IMR-90 (cell line): ENCODE data around the gene KLHL30. TPM values are rescaled to one million over a fixed set of nuclear protein-coding genes. Genes with fewer than 3 reads are reported as not detected.

Source experiments
- ATAC-seq: fragments of 200-7000 bp; cut with Tn5 transposase; 2 replicates; pipeline ENCODE4 v1.9.1; 2020; ENCODE audit warnings: low read depth, mild to moderate bottlenecking, moderate library complexity
- BruUV-seq: library from RNA; stranded (reverse); fragments of 400-500 nt; replicated peaks from 2 replicates; lab custom pipeline; 2021; lab: Mats Ljungman, UMichigan
- CTCF ChIA-PET: fragments of 300-600 bp; formaldehyde crosslinking; extraction: SDS; loops from one replicate; lab custom pipeline; 2021; ENCODE audit warnings: antibody characterized with exemption; lab: Yijun Ruan, JAX
- POLR2A ChIA-PET: fragments of 300-600 bp; sonication (Branson Sonifier 250); formaldehyde crosslinking; loops from one replicate; lab custom pipeline; 2022; ENCODE audit warnings: antibody characterized with exemption; ENCODE audit not compliant: unreplicated experiment; lab: Charles Lee
- DNase-seq: peaks from one replicate; pipeline ENCODE4 v3.0.0; 2013
- H2AFZ ChIP-seq: replicated peaks from 2 replicates; pipeline ENCODE3; 2013; ENCODE audit warnings: low read length, mild to moderate bottlenecking; ENCODE audit not compliant: poor library complexity
- H2AK5ac ChIP-seq: 2 replicates; pipeline ENCODE4 v1.6.1; 2013; ENCODE audit warnings: low read depth, low read length, inconsistent platforms
- H2AK9ac ChIP-seq: replicated peaks from 2 replicates; pipeline ENCODE3; 2013; ENCODE audit warnings: mild to moderate bottlenecking, low read depth, low read length, moderate library complexity; ENCODE audit not compliant: poor library complexity
- H2BK120ac ChIP-seq: 2 replicates; pipeline ENCODE4 v1.6.1; 2013; ENCODE audit warnings: low read depth, low read length, inconsistent platforms
- H2BK15ac ChIP-seq: 3 replicates; pipeline ENCODE4 v1.6.1; 2013; ENCODE audit warnings: low read depth, low read length, inconsistent platforms
- H2BK20ac ChIP-seq: 2 replicates; pipeline ENCODE4 v1.6.1; 2013; ENCODE audit warnings: low read depth, mild to moderate bottlenecking, inconsistent platforms, low read length, moderate library complexity
- H2BK5ac ChIP-seq: 2 replicates; pipeline ENCODE4 v1.6.1; 2013; ENCODE audit warnings: mild to moderate bottlenecking, low read depth, low read length, inconsistent platforms; ENCODE audit not compliant: poor library complexity, severe bottlenecking
- H3K14ac ChIP-seq: replicated peaks from 2 replicates; pipeline ENCODE4 v1.6.1; 2013; ENCODE audit warnings: low read depth, low read length, inconsistent platforms
- H3K18ac ChIP-seq: 2 replicates; pipeline ENCODE4 v1.6.1; 2013; ENCODE audit warnings: low read depth, low read length, control low read depth
- H3K23ac ChIP-seq: 2 replicates; pipeline ENCODE4 v1.6.1; 2013; ENCODE audit warnings: low read depth, low read length, inconsistent platforms
- H3K27ac ChIP-seq: 2 replicates; pipeline ENCODE4 v1.5.1; 2013; ENCODE audit warnings: mild to moderate bottlenecking, control low read depth, low read length; ENCODE audit not compliant: insufficient read depth
- H3K27me3 ChIP-seq: 2 replicates; pipeline ENCODE4 v1.6.1; 2013; ENCODE audit warnings: low read length; ENCODE audit not compliant: control insufficient read depth, insufficient read depth
- H3K36me3 ChIP-seq: 2 replicates; pipeline ENCODE4 v1.6.1; 2013; ENCODE audit warnings: low read length, mixed read lengths; ENCODE audit not compliant: control insufficient read depth, insufficient read depth
- H3K4ac ChIP-seq: 2 replicates; pipeline ENCODE4 v1.6.1; 2013; ENCODE audit warnings: low read depth, low read length, inconsistent platforms
- H3K4me1 ChIP-seq: 2 replicates; pipeline ENCODE4 v1.6.1; 2013; ENCODE audit warnings: low read length, mixed read lengths; ENCODE audit not compliant: control insufficient read depth, insufficient read depth
- H3K4me2 ChIP-seq: 2 replicates; pipeline ENCODE4 v1.6.1; 2013; ENCODE audit warnings: low read depth, mild to moderate bottlenecking, control low read depth, low read length, moderate library complexity
- H3K4me3 ChIP-seq: 2 replicates; pipeline ENCODE4 v1.5.1; 2013; ENCODE audit warnings: low read depth, mild to moderate bottlenecking, control low read depth, low read length, moderate library complexity; ENCODE audit not compliant: insufficient read depth
- H3K56ac ChIP-seq: 2 replicates; pipeline ENCODE4 v1.6.1; 2013; ENCODE audit warnings: low read length, inconsistent platforms; ENCODE audit not compliant: insufficient read depth; ENCODE audit errors: extremely low read depth
- H3K79me1 ChIP-seq, 2 experiments: 2 replicates each; pipeline ENCODE4 v1.6.1; 2013; ENCODE audit warnings: low read length in 2 of 2, inconsistent platforms in 1 of 2, low read depth in 1 of 2
- H3K9ac ChIP-seq: 2 replicates; pipeline ENCODE4 v1.6.1; 2013; ENCODE audit warnings: low read depth, low read length, control low read depth
- H3K9me1 ChIP-seq: 2 replicates; pipeline ENCODE4 v1.6.1; 2013; ENCODE audit warnings: low read length, inconsistent platforms; ENCODE audit not compliant: insufficient read depth
- H3K9me3 ChIP-seq: 2 replicates; pipeline ENCODE4 v1.6.1; 2013; ENCODE audit warnings: low read length; ENCODE audit not compliant: control insufficient read depth, insufficient read depth
- H4K20me1 ChIP-seq: 2 replicates; pipeline ENCODE4 v1.6.1; 2013; ENCODE audit warnings: low read length, inconsistent platforms; ENCODE audit not compliant: insufficient read depth
- H4K5ac ChIP-seq: 2 replicates; pipeline ENCODE4 v1.6.1; 2013; ENCODE audit warnings: mild to moderate bottlenecking, low read depth, low read length, control low read depth
- H4K8ac ChIP-seq, 2 experiments: 2 replicates each; pipeline ENCODE4 v1.6.1; 2013; ENCODE audit warnings: low read depth in 2 of 2, low read length in 2 of 2, control low read depth in 1 of 2, inconsistent platforms in 1 of 2
- H4K91ac ChIP-seq: 2 replicates; pipeline ENCODE4 v1.6.1; 2013; ENCODE audit warnings: low read depth, low read length, inconsistent platforms; ENCODE audit not compliant: insufficient read depth
- BHLHE40 ChIP-seq: fragments of 150-350 bp; IDR thresholded peaks from 2 replicates; pipeline ENCODE4 v1.6.1; 2016; ENCODE audit warnings: mild to moderate bottlenecking, low read depth, low read length
- CEBPB ChIP-seq: IDR thresholded peaks from 2 replicates; pipeline ENCODE4 v1.6.1; 2012; ENCODE audit warnings: low read depth, low read length, improper control_type of control experiment
- CHD1 ChIP-seq: IDR thresholded peaks from 2 replicates; pipeline ENCODE4 v1.6.1; 2012; ENCODE audit warnings: low read depth, low read length, improper control_type of control experiment
- FOS ChIP-seq: fragments of 150-350 bp; IDR thresholded peaks from 2 replicates; pipeline ENCODE4 v1.6.1; 2016; ENCODE audit warnings: low read depth, low read length
- MAFK ChIP-seq: IDR thresholded peaks from 2 replicates; pipeline ENCODE4 v1.6.1; 2012; ENCODE audit warnings: low read depth, low read length, improper control_type of control experiment
- MAZ ChIP-seq: IDR thresholded peaks from 2 replicates; pipeline ENCODE4 v1.6.1; 2012; ENCODE audit warnings: low read depth, mild to moderate bottlenecking, low read length, improper control_type of control experiment, moderate library complexity, borderline replicate concordance
- MXI1 ChIP-seq: IDR thresholded peaks from 2 replicates; pipeline ENCODE4 v1.6.1; 2012; ENCODE audit warnings: low read depth, mild to moderate bottlenecking, low read length, moderate library complexity, borderline replicate concordance
- NFE2L2 ChIP-seq: fragments of 150-350 bp; IDR thresholded peaks from 2 replicates; pipeline ENCODE4 v1.6.1; 2016; ENCODE audit warnings: low read depth, mild to moderate bottlenecking, low read length
- POLR2A ChIP-seq: IDR thresholded peaks from 2 replicates; pipeline ENCODE4 v1.6.1; 2012; ENCODE audit warnings: mild to moderate bottlenecking, low read depth, low read length
- RAD21 ChIP-seq: IDR thresholded peaks from 2 replicates; pipeline ENCODE4 v1.6.1; 2012; ENCODE audit warnings: low read length, improper control_type of control experiment
- RCOR1 ChIP-seq: IDR thresholded peaks from 2 replicates; pipeline ENCODE4 v1.6.1; 2012; ENCODE audit warnings: mild to moderate bottlenecking, low read length, improper control_type of control experiment; ENCODE audit not compliant: insufficient replicate concordance
- RFX5 ChIP-seq: IDR thresholded peaks from 2 replicates; pipeline ENCODE4 v1.8.0; 2012; ENCODE audit warnings: low read depth, mild to moderate bottlenecking, low read length, moderate library complexity
- WGBS, 2 experiments: methylation state at CpG; one replicate each; pipeline versions ENCODE4 v1.1.5 to v1.1.7; 2013; ENCODE audit warnings: missing lambda C conversion rate in 2 of 2; ENCODE audit not compliant: insufficient read length in 1 of 2; ENCODE audit errors: extremely low coverage in 2 of 2; 5-methylcytosine and 5-hydroxymethylcytosine counted together
- dilution Hi-C: fragments of 300-500 bp; cut with HindIII; formaldehyde crosslinking; loops from one replicate; pipeline ENCODE4 v1.14.3; 2018; ENCODE audit warnings: low sequenced_read_pairs; ENCODE audit not compliant: unreplicated experiment
- in situ Hi-C: fragments of 300-500 bp; cut with MboI; formaldehyde crosslinking; loops from 3 replicates; pipeline ENCODE4 v1.14.3; 2019; ENCODE audit warnings: low sequenced_read_pairs, inconsistent platforms, mixed read lengths
- intact Hi-C: fragments of 100-400 bp; cut with micrococcal nuclease; formaldehyde crosslinking; loops from 2 replicates; pipeline ENCODE4 v1.10.0; 2022
- polyA plus RNA-seq, 3 experiments: library from polyadenylated mRNA; depleted of rRNA; stranded (reverse); fragments of >200 nt; gene quantifications; 2 replicates each; pipeline ENCODE4 v1.2.3, GENCODE V29; 2012; ENCODE audit warnings: low replicate concordance in 1 of 3
- total RNA-seq: library from RNA; depleted of rRNA; stranded (reverse); fragments of >200 nt; gene quantifications from 2 replicates; pipeline ENCODE4 v1.2.3, GENCODE V29; 2012
- TF ChIP-seq, protein P1 (sequence below): fragments of 150-350 bp; IDR thresholded peaks from 2 replicates; pipeline ENCODE4 v1.6.1; 2016; ENCODE audit warnings: low read depth, mild to moderate bottlenecking, low read length, moderate library complexity, borderline replicate concordance
- TF ChIP-seq, protein P2 (sequence below): fragments of 150-350 bp; IDR thresholded peaks from 2 replicates; pipeline ENCODE4 v1.6.1; 2017; ENCODE audit warnings: mild to moderate bottlenecking, antibody characterized with exemption, low read length, low read depth
- TF ChIP-seq, protein P3 (sequence below): conservative IDR thresholded peaks from 2 replicates; pipeline ENCODE4 v1.5.1; 2012; ENCODE audit warnings: mild to moderate bottlenecking, low read depth, low read length, improper control_type of control experiment

Gene KLHL30
- total and polyA plus RNA-seq, 2 of the 4 experiments (the other 2 are of a cell fraction): under 0.01 to 0.03 TPM

DNA sequence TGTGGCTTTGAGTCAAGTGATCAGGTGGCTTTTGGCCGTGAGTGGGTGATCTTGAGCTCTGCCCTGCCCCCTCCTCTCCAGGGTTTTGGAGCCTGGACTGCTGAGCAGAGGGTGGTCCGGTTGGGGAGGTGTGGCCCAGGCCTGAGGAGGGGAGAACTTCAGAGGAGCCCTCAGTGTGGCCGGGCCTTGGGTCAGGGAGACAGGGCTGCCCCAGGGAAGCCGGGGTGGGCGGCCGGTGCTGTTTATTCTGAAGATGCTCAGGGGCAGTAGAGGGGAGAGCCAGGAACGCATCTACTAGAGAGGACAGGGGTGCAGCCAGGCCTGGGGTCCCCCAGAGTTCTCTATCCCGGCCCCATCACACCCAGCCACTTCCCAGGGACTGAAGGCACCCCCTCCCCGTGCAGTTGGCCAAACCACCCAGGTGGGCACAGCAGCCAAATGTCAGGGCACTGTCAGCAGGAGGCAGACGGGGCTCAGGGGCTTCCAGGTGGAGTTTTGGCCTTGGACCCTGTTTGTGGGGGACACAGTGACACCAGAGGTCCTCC lies 21.3 kb downstream of the KLHL30 start:
- in situ Hi-C loops (no loop called here), dilution Hi-C loops (no loop called here), intact Hi-C loops (loop anchor here (1.0 kb wide), 1 partner anchor 104 kb away; no protein-coding TSS in a partner anchor)
- Histone ChIP-seq H2BK5ac (no peak overlapping the region), H3K14ac (no peak overlapping the region), H3K27ac (no peak overlapping the region), H2AK9ac (no peak overlapping the region), H2BK20ac (no peak overlapping the region), H3K23ac (no peak overlapping the region), H4K5ac (no peak overlapping the region), H3K9ac (peak overlapping the region; percentile 20; the same call in 1 of the 2 replicates), H2BK120ac (0 out of 2 replicates have a peak overlapping the region, but pooled peaks have one; percentile 5), H3K56ac (no peak overlapping the region), H3K18ac (no peak overlapping the region), H3K9me3 (no peaks in the 10 kb centered on the region), H4K8ac (no peak overlapping the region), H3K4me1 (peaks cover 19% of the 10 kb centered on the region), H4K91ac (no peak overlapping the region), H4K20me1 (no peaks in the 10 kb centered on the region), H3K79me1 (no peaks in the 10 kb centered on the region; a peak in 1 of 4 replicates), H3K27me3 (peaks cover 2% of the 10 kb centered on the region; the same call in 1 of the 2 replicates), H2BK15ac (no peak overlapping the region), H2AFZ (no peak overlapping the region), H3K4me2 (peak overlapping the region; percentile 80; the same call in 1 of the 2 replicates), H2AK5ac (no peak overlapping the region; the same call in 1 of the 2 replicates), H3K4me3 (peak overlapping the region; percentile 44; the same call in 1 of the 2 replicates), H3K36me3 (no peaks in the 10 kb centered on the region), H3K9me1 (0 out of 2 replicates have a peak, but pooled peaks cover 3% of the 10 kb centered on the region), H3K4ac (peak overlapping the region; percentile 7; the same call in 1 of the 2 replicates)
- no TSS peak for BruUV-seq
- POLR2A ChIA-PET: no interaction called here
- no peak for ATAC-seq
- WGBS, 2 experiments: 80% methylated on average over 2 of the region's 10 CpGs; no CpG with 5 or more reads in 1 of the 2 experiments
- TF ChIP-seq RAD21 (no peak), BHLHE40 (no peak), RCOR1 (no peak), NFE2L2 (no peak), CEBPB (no peak), POLR2A (no peak), RFX5 (no peak), CHD1 (no peak), MAZ (no peak), MAFK (no peak), FOS (no peak), MXI1 (no peak)
- TF ChIP-seq, protein P1, sequence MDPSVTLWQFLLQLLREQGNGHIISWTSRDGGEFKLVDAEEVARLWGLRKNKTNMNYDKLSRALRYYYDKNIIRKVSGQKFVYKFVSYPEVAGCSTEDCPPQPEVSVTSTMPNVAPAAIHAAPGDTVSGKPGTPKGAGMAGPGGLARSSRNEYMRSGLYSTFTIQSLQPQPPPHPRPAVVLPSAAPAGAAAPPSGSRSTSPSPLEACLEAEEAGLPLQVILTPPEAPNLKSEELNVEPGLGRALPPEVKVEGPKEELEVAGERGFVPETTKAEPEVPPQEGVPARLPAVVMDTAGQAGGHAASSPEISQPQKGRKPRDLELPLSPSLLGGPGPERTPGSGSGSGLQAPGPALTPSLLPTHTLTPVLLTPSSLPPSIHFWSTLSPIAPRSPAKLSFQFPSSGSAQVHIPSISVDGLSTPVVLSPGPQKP: no peak
- TF ChIP-seq, protein P2, sequence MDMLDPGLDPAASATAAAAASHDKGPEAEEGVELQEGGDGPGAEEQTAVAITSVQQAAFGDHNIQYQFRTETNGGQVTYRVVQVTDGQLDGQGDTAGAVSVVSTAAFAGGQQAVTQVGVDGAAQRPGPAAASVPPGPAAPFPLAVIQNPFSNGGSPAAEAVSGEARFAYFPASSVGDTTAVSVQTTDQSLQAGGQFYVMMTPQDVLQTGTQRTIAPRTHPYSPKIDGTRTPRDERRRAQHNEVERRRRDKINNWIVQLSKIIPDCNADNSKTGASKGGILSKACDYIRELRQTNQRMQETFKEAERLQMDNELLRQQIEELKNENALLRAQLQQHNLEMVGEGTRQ: no peak
- TF ChIP-seq, protein P3, sequence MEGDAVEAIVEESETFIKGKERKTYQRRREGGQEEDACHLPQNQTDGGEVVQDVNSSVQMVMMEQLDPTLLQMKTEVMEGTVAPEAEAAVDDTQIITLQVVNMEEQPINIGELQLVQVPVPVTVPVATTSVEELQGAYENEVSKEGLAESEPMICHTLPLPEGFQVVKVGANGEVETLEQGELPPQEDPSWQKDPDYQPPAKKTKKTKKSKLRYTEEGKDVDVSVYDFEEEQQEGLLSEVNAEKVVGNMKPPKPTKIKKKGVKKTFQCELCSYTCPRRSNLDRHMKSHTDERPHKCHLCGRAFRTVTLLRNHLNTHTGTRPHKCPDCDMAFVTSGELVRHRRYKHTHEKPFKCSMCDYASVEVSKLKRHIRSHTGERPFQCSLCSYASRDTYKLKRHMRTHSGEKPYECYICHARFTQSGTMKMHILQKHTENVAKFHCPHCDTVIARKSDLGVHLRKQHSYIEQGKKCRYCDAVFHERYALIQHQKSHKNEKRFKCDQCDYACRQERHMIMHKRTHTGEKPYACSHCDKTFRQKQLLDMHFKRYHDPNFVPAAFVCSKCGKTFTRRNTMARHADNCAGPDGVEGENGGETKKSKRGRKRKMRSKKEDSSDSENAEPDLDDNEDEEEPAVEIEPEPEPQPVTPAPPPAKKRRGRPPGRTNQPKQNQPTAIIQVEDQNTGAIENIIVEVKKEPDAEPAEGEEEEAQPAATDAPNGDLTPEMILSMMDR: no peak
- DNase-seq: no peak
- CTCF ChIA-PET: no interaction called here
